ENCODE data around the gene KCND1. TPM values are rescaled to one million over a fixed set of nuclear protein-coding genes. Genes with fewer than 3 reads are reported as not detected.

The KCND1 gene
- total RNA-seq, 1 donor from 2014 or later = 0.47 TPM

DNA sequence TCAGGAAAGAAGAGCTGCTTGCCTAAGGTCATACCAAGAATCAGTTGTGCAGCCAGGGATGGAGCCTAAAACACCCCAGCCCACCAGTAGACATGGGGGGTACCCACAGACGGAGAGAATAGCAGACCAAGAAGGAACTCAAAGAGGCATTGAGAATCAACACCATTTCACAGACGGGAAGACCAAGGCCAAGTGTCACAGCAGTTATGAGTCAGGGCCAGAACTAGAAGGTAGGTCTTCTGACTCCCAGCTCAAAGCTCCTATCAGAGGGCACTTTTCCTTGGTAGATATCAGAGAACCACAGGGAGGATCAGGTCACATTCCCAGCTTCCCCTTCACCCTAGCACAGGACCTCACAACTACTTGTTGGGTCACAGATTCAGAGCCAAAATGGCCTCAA is 28.7 kb downstream of the KCND1 start:
- DNase-seq (no peak), ATAC-seq (no peak)
- intact Hi-C loops (cut with micrococcal nuclease) = no loop called here

DNA sequence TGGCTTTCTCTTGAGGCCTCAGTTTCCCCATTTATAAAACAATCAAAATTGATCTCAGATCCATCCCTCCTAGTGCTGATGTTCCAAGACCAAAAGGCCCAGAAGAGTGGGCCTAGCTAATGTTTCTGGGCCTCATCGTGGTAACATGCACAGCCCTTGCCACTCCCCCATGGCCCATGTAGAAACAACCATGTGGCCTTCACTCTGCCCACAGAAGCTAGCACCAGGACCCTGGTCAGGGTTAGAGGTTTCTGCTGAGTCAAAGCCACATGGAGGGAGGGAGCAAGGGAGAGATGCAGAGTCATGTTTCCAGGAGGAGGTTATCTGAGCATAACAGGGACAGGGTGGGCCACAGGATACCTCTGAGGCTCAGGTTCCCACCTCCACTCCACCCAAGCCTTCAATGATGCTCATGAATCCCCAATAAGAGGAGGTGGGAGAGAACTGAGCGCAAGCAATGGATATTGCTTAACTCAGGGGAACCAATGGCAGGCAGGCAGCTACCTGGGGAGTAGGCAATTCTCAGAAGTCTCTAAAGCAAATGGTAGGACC is 31.2 kb downstream of the KCND1 start:
- intact Hi-C loops (cut with micrococcal nuclease) = no loop called here
- no peak for ATAC-seq
- no peak for DNase-seq

GRCh38 chrX:48939524-48940228 is 32.0 kb downstream of the KCND1 start:
- ATAC-seq (no peak), DNase-seq (no peak)
- intact Hi-C loops (cut with micrococcal nuclease) = no loop called here

GRCh38 chrX:48938721-48939425 is 32.8 kb downstream of the KCND1 start:
- no peak for DNase-seq
- ATAC-seq = no peak
- intact Hi-C loops (cut with micrococcal nuclease) = no loop called here

DNA sequence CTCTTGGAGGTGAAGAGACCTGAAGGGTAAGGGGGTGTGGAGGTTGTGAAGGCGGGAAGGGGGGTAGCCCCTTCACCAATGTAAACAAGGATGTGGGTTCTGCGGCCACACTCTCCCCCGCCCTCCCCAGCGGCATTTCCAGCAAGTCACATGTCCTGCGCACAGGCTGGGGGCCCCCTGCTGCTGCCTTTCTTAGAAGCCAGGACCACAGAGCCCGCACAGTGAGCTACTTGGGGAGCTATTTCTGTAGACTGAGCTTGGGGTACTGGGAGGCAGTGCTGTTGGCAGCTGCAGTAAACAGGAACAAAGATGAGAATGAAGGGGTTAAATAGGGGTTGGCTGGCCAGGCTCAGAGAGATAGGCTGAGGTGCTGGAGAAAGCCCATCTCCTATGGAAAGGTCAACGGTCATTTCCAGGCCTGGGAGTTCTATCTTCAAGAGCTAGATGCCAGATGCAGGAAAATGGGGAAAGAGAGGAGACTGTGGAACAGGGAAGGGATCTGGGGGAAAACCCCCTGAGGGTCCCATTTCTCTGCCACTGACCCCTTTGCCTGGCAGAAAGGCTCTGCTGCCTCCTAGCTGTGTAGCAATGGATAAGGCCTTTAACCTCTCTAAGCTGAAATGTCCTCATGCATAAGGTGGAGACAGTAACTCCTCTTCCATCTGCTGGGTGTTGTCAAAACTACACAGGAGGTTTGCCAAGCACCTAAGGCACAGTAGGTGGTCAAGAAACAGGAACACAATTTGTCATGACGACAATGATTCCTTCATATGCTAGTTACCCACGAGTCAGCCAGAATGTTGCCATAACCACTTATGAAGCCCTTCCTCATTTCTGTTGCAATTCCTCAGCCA is 34.4 kb downstream of the KCND1 start:
- peak; percentile 62 for ATAC-seq
- peak; percentile 52 for DNase-seq
- intact Hi-C loops (cut with micrococcal nuclease) = no loop called here

DNA sequence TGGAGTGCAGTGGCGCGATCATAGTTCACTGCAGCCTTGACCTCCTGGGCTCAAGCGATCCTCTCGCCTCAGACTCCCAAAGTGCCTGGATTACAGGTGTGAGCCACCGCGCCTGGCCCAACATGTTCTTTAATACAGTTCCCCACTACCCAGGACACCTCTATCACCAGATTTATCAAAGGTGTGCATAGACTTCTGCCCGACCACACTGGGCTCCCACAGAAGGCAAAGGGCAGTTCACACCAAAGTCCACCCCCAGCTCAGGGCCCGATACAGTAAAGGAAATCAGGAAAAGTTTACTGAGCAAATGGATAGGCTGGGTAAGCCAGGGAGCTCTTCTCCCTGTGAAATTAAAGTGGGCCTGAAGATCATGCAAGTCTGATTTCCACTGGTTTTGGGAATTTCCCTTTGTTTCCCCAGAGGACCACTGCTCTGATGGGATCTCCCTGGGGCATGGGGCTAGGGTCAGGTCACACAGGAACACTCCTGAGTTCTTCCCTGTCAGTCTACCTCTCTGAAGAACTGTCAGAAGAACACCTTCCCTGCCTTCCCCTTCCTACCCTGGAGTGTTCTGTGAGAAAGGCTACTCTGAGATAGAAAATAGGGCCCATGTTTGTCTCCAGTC is 35.1 kb downstream of the KCND1 start:
- no peak for DNase-seq
- no peak for ATAC-seq
- intact Hi-C loops (cut with micrococcal nuclease) = no loop called here

DNA sequence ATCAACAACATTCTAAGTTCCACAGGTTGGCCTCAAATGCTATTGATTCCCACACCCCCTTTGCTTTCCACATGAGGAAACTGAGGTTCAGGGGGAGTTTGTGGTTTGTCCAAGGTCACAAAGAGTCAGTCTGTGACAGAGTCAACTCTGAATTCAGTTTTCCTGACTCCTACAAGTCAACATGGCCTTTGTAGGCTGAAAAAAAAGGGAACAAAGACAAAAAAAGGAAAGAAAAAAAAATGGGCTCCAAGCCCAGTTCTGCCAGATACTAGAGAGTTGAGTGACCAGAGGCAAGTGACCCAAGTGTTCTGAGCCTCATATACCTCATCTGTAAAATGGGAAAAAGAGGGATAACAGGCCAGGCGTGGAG is 36.4 kb downstream of the KCND1 start:
- intact Hi-C loops (cut with micrococcal nuclease) = no loop called here
- ATAC-seq = no peak
- no peak for DNase-seq

DNA sequence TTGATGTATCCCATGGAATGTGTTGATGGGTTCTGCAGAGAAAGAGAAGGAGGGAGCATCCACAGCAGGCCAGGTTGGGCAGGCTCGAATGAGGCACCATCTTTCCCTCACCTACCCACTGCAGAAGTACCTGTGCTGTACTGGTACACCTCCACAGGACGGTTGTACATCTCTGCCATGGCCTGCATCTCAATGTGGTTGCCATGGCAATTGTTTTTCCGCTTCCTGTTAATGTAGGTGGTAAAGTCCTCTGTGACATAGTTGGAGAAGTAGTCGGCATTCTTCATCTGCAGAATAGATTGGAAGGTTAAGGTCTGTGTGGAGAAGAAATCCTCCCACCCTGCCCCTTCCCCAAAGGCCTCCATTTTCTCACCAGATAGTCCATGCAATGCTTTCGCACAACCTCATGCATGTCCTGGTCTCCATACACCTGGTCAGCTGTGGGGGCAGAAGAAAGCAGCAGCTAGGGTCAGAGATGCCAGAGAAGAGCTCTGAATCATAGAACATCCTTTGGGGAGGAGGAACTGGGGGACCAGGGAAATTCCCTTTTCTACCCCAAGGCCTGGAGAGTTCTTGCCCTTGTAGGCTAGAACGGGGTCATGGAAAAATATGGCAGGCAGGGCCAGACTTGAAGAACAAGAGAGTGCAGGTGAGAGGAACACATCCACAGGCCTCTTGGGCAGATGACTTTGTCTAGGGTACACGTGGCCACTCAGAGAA is 36.9 kb downstream of the KCND1 start:
- no peak for ATAC-seq
- intact Hi-C loops (cut with micrococcal nuclease) = no loop called here
- no peak for DNase-seq

GRCh38 chrX:48933757-48934156 is 37.9 kb downstream of the KCND1 start:
- ATAC-seq (no peak), DNase-seq (no peak)
- intact Hi-C loops (cut with micrococcal nuclease) = no loop called here

DNA sequence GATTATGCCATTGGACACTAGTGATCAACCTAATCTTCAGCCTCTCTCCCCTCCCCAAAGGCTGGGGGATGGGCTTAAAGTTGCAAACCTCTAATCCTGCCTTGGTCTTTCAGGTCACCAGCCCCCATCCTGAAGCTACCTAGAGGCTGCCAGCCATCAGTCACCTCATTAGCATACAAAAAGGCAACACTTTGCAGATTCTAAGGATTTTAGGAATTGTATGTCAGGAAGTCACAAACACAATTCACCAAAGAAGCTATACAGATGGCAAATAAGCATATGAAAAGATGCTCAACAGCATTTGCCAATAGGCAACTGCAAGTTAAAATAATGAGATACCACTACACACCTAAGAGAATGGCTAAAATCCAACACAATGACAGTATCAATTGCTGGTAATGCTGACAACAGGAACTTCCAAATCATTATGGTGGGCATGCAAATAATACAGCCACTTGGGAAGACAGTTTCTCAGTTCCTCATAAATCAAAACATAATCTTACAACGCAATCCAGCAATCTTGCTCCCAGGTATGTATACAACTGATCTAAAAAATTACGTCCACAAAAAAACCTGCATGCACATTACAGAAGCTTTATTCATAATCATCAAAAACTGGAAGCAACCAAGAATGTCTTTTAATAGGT is 43.8 kb downstream of the KCND1 start:
- intact Hi-C loops (cut with micrococcal nuclease) = no loop called here
- ATAC-seq (no peak), DNase-seq (no peak)

DNA sequence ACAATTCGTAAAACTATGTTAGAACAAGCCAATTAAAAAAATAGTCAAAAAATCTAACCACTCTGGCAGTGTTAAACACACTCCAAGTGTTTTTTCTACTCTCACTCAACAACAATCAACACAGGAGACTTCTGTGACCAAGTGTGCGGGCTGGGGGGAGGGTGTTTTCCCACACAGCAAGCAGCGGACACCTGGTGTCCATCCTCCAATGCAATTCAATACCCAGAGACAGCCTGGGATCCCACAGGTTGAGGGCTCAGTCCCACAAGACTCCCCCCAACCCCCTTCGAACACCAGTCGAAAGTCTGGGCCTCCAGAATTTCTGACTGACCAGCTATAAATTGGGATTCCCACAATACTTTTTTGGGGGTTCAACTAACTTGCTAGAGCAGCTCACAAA is 44.5 kb downstream of the KCND1 start:
- DNase-seq (no peak), ATAC-seq (no peak)
- intact Hi-C loops (cut with micrococcal nuclease) = no loop called here

DNA sequence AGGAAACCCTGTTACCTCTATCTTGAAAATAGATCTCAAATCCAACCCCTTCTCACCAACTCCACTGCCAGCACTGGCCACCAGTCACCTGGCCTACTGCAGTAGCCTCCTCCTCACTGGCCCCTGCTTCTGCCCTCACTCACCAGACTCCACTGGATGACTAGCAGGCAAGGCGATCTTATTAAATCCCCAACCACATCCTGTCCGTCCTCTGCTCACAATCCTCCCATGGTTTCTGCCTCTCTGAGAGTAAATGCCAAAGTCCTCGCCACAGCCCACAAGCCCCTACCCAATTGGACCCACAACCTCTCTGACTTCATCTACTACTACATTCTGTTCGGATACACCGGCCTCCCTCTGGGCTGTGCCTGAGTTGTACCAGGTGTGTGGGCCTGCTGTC is 47.4 kb downstream of the KCND1 start:
- intact Hi-C loops (cut with micrococcal nuclease) = no loop called here
- DNase-seq = no peak
- ATAC-seq = no peak

DNA sequence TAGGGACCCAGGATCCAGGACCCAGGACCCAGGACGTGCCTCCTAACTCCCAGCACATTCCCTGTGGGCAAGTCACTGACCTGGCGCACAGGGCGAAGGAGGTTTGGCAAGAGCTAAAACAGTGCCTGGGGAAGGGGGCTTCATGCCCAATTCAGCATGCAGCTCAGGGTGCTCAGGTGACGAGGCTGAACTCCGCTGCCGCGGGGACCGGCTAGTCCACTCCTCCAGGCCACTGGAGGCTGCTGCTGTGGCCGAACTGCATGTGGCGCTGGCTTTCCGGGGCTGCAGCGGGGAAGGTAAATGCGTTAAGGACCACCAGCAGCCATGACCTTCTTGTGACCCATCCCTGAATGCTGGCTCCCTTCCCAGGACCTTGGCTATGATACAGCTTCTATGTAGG is 47.9 kb downstream of the KCND1 start:
- intact Hi-C loops (cut with micrococcal nuclease) = no loop called here
- ATAC-seq (no peak), DNase-seq (no peak)

GRCh38 chrX:48920718-48921104 is 50.9 kb downstream of the KCND1 start:
- no peak for ATAC-seq
- DNase-seq = no peak
- intact Hi-C loops (cut with micrococcal nuclease) = no loop called here

GRCh38 chrX:48919947-48920717 is 51.5 kb downstream of the KCND1 start:
- DNase-seq = no peak
- intact Hi-C loops (cut with micrococcal nuclease) = no loop called here
- ATAC-seq = no peak

GRCh38 chrX:48919360-48919841 is 52.2 kb downstream of the KCND1 start:
- DNase-seq (no peak), ATAC-seq (peak; percentile 8)
- intact Hi-C loops (cut with micrococcal nuclease) = no loop called here

DNA sequence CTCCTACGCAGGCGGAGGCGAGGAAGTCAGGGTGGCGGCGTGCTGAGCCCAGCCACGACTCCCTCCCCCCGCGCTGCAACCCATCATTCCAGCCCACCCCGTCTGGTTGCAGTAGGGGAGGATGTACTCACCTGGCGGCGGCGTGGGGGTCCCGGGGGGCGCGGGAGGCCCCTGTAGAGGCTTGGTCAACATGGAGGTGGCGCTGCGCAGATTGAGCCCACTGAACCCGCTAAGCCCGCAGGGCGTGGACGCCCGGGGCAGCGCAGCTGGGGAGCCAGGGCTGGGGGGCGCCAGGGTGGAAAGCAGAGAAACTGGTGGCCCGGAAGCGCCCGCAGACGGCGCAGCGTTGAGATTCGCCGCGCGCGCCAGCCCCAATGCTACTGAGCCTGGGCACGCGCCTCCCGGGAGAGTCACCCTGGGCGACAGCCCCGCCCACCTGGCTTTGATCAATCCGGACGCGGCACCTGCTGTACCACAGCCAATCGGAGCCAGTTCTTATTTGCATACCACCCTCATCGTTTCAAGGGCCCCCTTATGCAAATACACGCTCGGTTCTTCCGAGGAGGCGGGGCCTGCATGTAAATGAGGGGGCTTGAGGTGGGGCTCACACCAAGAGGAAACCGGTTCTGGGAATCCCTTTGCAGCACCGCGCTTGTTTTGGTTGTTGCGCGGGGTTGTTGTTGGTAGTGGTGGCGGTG is 52.9 kb downstream of the KCND1 start, which contains the start of gene PIM2:
Gene PIM2, minus strand, starts transcription at position 382 of the 698 bp plus-strand sequence. Its CDS starts 190 bp downstream, at position 192.
- peak; percentile 91 for ATAC-seq
- peak; percentile 92 for DNase-seq
- intact Hi-C loops (cut with micrococcal nuclease) = no loop called here

Measured in left ventricle myocardium superior (tissue), 1 donor.